Stimulated activated CD8-positive, alpha-beta memory T cell treated with anti-CD3 and anti-CD28 coated beads, Interleukin-15, amount 100 ng/mL, for 48 hours (primary cell): ENCODE measurements around the gene DOLPP1.
"Not testable (repeated sequence)": the region's sequence is repeated elsewhere in the genome, so short reads cannot be mapped to it uniquely, and the experiment has no call there.

Experiments used
- DNase-seq, 2 donors: peaks; one replicate each; pipeline ENCODE4 v3.0.0-alpha.2; 2020; ENCODE audit warnings: low read depth in 2 of 2

Gene DOLPP1

DNA sequence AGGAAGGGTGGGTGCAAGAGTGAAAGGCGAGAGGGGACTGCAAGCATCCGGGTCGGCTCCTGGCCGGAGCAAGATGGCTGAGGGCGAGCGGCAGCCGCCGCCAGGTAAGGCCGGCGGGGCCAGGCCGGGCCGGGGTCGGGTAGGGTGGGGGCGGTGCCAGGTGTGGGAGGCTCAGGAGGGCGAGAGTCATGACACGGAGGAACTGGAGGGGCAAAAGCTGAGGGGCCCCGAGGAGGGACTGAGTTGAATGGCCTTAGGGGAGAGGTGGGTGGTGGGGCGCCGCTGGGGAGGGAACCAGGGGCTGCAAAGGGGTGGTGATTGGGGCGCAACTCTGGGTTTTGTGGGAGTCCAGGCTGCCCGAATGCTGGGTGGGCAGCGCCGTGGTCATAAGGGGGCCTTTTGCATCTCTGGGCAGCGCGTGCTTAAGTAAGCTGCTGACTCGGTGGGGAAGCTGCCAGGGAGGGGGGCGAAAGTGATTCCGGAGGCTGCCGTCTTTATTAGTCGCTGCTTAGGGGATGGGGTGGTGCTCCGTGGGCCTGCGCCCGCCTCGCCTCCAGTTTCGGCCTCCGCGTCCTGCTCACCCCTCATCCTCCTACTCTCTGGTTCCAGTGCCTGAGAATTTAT, 30.7 kb downstream of the DOLPP1 start:
- DNase-seq: peak in 1 of 2 donors; percentile 14

DNA sequence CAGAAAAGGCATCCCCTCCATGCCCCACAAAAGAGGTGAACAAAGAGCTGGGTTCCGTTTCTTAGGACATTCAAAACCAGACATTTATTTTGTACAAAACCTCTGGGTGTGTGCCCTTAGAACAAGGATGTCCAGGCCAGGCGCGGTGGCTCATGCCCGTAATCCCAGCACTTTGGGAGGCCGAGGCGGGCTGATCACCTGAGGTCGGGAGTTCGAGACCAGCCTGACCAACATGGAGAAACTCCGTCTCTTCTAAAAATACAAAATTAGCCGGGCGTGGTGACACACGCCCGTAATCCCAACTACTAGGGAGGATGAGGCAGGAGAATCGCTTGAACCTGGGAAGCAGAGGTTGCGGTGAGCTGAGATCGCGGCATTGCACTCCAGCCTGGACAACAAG, 31.6 kb downstream of the DOLPP1 start:
- DNase-seq: not testable (repeated sequence)

DNA sequence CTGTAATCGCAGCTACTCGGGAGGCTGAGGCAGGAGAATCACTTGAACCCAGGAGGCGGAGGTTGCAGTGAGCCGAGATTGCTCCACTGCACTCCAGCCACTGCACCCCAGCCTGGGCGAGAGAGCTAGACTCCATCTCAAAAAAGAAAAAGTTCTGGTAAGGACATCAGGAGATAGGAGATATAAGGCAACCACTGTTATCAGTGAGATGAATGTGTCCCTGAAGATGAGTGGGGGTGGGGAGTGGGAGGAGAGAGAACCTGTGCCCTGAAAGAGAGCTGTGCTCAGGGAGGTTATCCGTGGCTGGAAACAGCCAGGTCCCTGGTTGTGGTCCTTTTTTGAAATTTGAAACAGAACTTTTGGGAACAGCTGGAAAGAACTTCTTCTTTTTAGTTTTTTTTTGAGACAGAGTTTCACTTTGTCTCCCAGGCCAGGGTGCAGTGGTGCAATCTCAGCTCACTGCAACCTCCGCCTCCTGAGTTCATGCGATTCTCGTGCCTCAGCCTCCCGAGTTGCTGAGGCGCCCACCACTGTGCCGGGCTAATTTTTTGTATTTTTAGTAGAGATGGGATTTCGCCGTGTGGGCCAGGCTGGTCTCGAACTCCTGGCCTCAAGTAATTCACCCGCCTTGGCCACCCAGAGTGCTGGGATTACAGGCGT, 32.9 kb downstream of the DOLPP1 start:
- DNase-seq: no peak

DNA sequence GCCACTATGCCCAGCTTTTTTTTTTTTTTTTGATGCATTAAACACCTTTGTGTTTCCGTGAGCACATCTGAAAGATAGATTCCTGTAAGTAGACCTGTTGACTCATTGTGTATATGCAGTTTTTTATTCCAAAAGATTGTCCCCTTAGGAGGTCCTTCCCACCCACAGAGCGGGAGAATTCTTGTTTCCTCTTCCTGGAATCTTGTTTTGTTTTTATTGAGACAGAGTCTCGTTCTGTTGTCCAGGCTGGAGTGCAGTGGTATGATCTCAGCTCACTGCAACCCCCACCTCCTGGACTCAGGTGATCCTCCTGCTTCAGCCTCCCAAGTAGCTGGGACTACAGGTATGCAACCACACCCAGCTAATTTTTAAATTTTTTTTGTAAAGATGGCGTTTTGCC, 37.9 kb downstream of the DOLPP1 start:
- no peak for DNase-seq

GRCh38 chr9:129121483-129121882, 40.6 kb downstream of the DOLPP1 start:
- no peak for DNase-seq

DNA sequence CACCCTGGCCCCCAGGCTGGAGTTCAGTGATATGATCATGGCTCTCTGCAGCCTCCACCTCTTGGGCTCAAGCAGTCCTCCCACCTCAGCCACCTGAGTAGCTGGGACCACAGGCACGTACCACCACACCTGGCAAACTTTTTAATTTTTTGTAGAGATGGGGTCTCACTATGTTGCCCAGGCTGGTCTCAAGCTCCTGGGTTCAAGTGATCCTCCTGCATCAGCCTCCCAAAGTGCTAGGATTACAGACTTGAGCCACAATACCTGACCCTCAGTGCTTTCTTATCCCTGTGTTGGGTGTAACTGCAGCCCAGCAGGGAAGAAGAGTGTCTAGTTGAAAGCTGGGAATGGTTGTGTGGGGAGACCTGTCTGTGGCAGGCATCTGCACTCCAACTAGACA, 41.2 kb downstream of the DOLPP1 start:
- no peak for DNase-seq

DNA sequence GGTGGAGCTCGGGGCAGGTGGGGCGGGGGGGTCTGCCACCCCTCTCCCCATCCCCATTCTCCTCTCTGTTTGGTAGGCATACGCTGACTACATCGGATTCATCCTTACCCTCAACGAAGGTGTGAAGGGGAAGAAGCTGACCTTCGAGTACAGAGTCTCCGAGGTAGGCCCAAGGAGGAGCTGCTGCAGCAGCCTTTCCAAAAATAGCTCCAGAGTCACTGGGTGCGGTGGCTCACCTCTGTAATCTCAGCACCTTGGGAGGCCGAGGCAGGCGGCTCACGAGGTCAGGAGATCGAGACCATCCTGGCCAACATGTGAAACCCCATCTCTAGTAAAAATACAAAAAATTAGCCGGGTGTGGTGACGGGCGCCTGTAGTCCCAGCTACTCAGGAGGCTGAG, 42.1 kb downstream of the DOLPP1 start:
- not testable (repeated sequence) for DNase-seq

GRCh38 chr9:129124506-129125069, 43.7 kb downstream of the DOLPP1 start:
- DNase-seq: no peak

GRCh38 chr9:129125478-129125877, 44.6 kb downstream of the DOLPP1 start:
- DNase-seq: no peak

GRCh38 chr9:129126749-129127618, 46.1 kb downstream of the DOLPP1 start:
- no peak for DNase-seq

GRCh38 chr9:129128689-129129088, 47.8 kb downstream of the DOLPP1 start:
- DNase-seq: no peak

DNA sequence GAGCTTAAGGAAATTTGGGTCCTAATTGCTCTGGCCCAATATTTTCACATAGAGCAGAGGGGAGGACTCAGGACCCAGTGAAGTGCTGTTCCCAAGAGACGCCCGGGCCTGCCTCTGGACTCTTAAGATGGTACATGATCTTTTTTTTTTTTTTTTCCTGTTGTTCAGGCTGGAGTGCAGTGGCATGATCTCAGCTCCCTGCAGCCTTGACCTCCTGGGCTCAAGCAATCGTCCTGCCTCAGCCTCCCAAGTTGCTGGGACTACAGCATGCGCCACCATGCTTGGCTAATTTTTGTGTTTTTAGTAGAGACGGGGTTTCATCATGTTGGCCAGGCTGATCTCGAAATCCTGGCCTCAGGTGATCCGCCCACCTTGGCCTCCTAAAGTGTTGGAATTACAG, 49.4 kb downstream of the DOLPP1 start:
- DNase-seq: not testable (repeated sequence)

- DNase-seq: no peak
These were observed 49.9 kb downstream of the DOLPP1 start for GRCh38 chr9:129130791-129131190.

GRCh38 chr9:129131300-129132145, 50.6 kb downstream of the DOLPP1 start:
- peak; percentile 63 to 65 for DNase-seq

GRCh38 chr9:129133082-129133481, 52.2 kb downstream of the DOLPP1 start:
- DNase-seq: no peak

- DNase-seq: no peak
These were observed 54.6 kb downstream of the DOLPP1 start for GRCh38 chr9:129135476-129135875.

DNA sequence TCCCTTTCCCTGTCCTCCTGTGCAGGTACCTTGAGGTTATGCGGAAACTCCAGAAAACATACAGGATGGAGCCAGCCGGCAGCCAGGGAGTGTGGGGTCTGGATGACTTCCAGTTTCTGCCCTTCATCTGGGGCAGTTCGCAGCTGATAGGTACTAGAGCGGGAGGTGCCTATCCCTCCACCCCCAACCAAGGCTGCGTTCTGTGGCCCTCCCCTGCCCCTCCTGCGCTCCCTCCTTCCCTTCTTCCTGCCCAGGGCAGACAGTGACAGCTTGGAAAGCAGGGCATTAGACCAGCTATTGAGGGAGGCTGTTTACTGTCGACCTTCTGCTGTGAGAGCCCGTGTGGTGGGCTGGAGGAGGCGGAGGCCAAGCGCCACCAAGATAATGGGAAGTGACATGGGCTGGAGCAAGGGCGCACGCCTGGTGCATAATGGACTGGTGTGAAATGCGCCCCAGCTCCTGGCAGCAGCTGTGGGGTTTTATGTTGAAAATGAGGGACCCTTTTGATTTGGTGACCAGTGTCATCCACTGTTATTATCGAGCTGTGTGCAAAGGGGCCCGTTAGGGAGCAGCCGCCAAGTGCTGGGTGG, 55.6 kb downstream of the DOLPP1 start:
- DNase-seq: no peak

- DNase-seq: no peak
These were observed 56.6 kb downstream of the DOLPP1 start for GRCh38 chr9:129137292-129138143.

DNA sequence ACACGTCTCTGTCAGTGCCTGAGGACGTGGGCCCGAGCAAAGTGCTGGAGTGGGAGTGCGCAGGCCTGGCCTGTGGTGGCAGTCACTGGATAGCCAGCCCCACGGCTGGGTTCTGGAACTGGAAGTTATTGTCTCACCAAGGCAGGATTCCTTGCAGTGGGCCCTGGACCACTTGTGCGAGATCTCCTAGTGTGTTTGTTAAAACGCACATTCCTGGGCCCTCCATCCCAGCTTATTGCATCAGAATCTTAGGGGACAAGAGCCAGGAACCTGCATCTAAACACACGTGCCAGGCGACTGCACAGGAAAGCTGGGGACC, 57.2 kb downstream of the DOLPP1 start:
- no peak for DNase-seq
